IPS-20b (cell line): Measurements from ENCODE around the gene BABAM2.

ENCODE experiments used
- H3K27ac ChIP-seq: one replicate; pipeline ENCODE4 v1.5.1; 2013; ENCODE audit warnings: low read length
- H3K27me3 ChIP-seq: 2 replicates; pipeline ENCODE4 v1.6.1; 2013; ENCODE audit warnings: mild to moderate bottlenecking, low read length, inconsistent platforms; ENCODE audit not compliant: insufficient read depth
- H3K36me3 ChIP-seq: 2 replicates; pipeline ENCODE4 v1.6.1; 2013; ENCODE audit warnings: low read depth, mild to moderate bottlenecking, inconsistent platforms, low read length, moderate library complexity; ENCODE audit not compliant: insufficient read depth
- H3K4me1 ChIP-seq: 2 replicates; pipeline ENCODE4 v1.6.1; 2013; ENCODE audit warnings: mild to moderate bottlenecking, control low read depth, inconsistent platforms, low read length, moderate library complexity; ENCODE audit not compliant: insufficient read depth
- H3K4me3 ChIP-seq: 2 replicates; pipeline ENCODE4 v1.5.1; 2013; ENCODE audit warnings: mild to moderate bottlenecking, low read length, inconsistent platforms
- H3K9ac ChIP-seq: 2 replicates; pipeline ENCODE4 v1.6.1; 2013; ENCODE audit warnings: low read depth, mild to moderate bottlenecking, inconsistent platforms, low read length, moderate library complexity
- H3K9me3 ChIP-seq: 2 replicates; pipeline ENCODE4 v1.6.1; 2013; ENCODE audit warnings: mild to moderate bottlenecking, low read depth, low read length, inconsistent platforms; ENCODE audit not compliant: insufficient read depth

The BABAM2 gene

DNA sequence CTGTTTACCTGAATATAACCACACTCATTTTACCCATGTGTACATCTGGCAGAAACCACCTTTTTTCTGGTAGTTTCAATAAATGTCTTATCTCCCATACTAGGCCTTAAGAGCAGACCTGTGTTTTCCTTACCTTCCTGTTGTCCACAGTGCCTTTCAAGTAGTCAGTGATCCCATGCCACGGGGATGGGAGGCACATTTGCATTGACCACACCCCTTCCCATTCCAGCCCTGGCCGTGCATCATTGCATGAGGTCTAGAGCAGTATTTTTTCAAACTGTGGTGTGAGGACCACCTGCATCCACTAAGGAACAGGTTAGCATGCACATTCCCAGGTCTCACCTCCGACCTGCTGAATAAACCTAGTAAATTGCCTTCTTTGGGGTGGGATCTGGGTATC lies 337.0 kb downstream of the BABAM2 start:
- no peaks in the 10 kb centered on the region for H3K4me1 ChIP-seq
- H3K27me3 ChIP-seq: no peaks in the 10 kb centered on the region
- no peak overlapping the region for H3K9ac ChIP-seq
- H3K4me3 ChIP-seq: no peak overlapping the region
- H3K36me3 ChIP-seq: no peaks in the 10 kb centered on the region
- H3K27ac ChIP-seq: no peak overlapping the region
- H3K9me3 ChIP-seq: no peaks in the 10 kb centered on the region

- Histone ChIP-seq H3K9ac (no peak overlapping the region), H3K27me3 (no peaks in the 10 kb centered on the region), H3K36me3 (no peaks in the 10 kb centered on the region), H3K27ac (no peak overlapping the region), H3K4me3 (no peak overlapping the region), H3K4me1 (no peaks in the 10 kb centered on the region), H3K9me3 (no peaks in the 10 kb centered on the region)
These were observed 338.0 kb downstream of the BABAM2 start for GRCh38 chr2:28228434-28228995.

GRCh38 chr2:28231110-28231631 lies 340.6 kb downstream of the BABAM2 start:
- H3K27me3 ChIP-seq: no peaks in the 10 kb centered on the region
- no peak overlapping the region for H3K9ac ChIP-seq
- H3K27ac ChIP-seq: no peak overlapping the region
- H3K36me3 ChIP-seq: no peaks in the 10 kb centered on the region
- H3K4me3 ChIP-seq: no peak overlapping the region
- no peaks in the 10 kb centered on the region for H3K4me1 ChIP-seq
- H3K9me3 ChIP-seq: no peaks in the 10 kb centered on the region

GRCh38 chr2:28232295-28232694 lies 341.8 kb downstream of the BABAM2 start:
- Histone ChIP-seq H3K4me1 (no peaks in the 10 kb centered on the region), H3K27ac (no peak overlapping the region), H3K9me3 (no peaks in the 10 kb centered on the region), H3K4me3 (no peak overlapping the region), H3K36me3 (no peaks in the 10 kb centered on the region), H3K27me3 (no peaks in the 10 kb centered on the region), H3K9ac (no peak overlapping the region)

DNA sequence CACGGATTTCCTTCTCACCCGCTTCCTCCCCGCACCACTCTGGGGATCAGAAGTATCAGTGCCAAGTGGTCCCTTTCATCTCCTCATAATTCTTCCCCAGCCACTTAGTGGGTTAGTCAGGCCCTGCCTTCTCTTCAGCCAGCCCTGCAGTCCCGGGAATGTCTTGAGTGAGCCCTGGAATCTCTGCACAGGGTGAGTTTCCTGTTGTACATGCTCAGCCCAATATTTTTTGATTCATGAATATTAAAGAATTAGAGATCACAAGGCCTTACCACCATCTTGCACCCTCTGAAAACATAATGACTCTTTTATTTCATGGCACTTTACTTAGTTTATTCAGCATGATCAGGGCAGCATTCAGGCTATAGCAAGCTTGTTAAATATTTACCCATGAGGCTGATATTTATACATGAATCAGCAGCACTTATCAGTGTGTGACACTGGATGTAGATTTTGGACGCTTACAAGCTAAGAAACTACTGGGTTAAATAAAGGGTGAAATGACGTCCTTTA lies 342.7 kb downstream of the BABAM2 start:
- Histone ChIP-seq H3K9me3 (no peaks in the 10 kb centered on the region), H3K4me3 (no peak overlapping the region), H3K9ac (no peak overlapping the region), H3K27me3 (no peaks in the 10 kb centered on the region), H3K27ac (no peak overlapping the region), H3K36me3 (no peaks in the 10 kb centered on the region), H3K4me1 (no peaks in the 10 kb centered on the region)

GRCh38 chr2:28234807-28235206 lies 344.3 kb downstream of the BABAM2 start:
- H3K27me3 ChIP-seq: no peaks in the 10 kb centered on the region
- no peak overlapping the region for H3K27ac ChIP-seq
- no peaks in the 10 kb centered on the region for H3K36me3 ChIP-seq
- H3K4me1 ChIP-seq: no peaks in the 10 kb centered on the region
- H3K9me3 ChIP-seq: no peaks in the 10 kb centered on the region
- no peak overlapping the region for H3K9ac ChIP-seq
- H3K4me3 ChIP-seq: no peak overlapping the region

GRCh38 chr2:28239207-28239606 lies 348.7 kb downstream of the BABAM2 start:
- no peak overlapping the region for H3K27ac ChIP-seq

DNA sequence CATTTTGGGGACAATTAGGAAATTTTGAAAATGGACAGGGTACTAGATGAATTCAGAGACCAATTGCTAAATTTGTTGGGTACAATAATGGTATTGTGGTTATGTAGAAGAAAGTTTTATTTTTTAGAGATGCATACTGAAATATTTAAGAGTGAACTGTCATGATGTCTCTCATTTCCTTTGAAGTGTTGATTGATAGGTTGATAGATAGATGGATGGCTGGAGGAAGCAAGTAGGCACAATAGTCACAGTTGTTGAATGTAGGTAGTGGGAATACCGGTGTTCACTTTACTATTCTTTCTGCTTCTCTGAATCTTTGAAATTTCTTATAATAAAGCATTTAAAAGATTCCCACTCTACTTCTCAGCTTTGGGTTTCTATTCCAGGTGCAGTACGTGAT lies 350.4 kb downstream of the BABAM2 start:
- Histone ChIP-seq H3K9ac (no peak overlapping the region), H3K4me1 (no peaks in the 10 kb centered on the region), H3K36me3 (no peaks in the 10 kb centered on the region), H3K27me3 (no peaks in the 10 kb centered on the region), H3K27ac (no peak overlapping the region), H3K9me3 (no peaks in the 10 kb centered on the region), H3K4me3 (no peak overlapping the region)

More at GRCh38 chr2:28239207-28239606, 348.7 kb downstream of the BABAM2 start:
- no peak overlapping the region for H3K9ac ChIP-seq
- no peak overlapping the region for H3K4me3 ChIP-seq
- H3K4me1 ChIP-seq: no peaks in the 10 kb centered on the region
- H3K9me3 ChIP-seq: no peaks in the 10 kb centered on the region
- no peaks in the 10 kb centered on the region for H3K27me3 ChIP-seq
- H3K36me3 ChIP-seq: no peaks in the 10 kb centered on the region

- no peak overlapping the region for H3K9ac ChIP-seq
- H3K9me3 ChIP-seq: no peaks in the 10 kb centered on the region
These were observed 356.8 kb downstream of the BABAM2 start for GRCh38 chr2:28247290-28247689.

DNA sequence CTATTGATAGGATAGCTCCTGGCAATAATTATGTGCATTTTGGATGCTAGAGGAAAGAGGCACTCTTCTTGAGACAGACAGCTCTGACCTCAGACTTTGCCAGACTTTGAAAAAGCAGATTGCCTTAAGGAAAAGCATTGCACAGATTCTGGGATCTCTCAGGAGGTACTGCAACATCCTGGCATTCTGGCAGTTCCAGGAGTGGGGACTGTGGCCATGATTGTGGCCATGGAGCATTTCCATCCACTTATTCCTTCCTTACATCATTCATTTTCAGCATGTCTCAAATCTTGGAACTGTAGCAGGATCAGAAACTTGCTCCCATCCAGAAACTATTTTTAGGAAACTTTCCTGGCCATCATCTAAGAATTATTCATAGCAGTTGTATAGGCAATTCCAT lies 357.2 kb downstream of the BABAM2 start:
- no peaks in the 10 kb centered on the region for H3K36me3 ChIP-seq
- H3K4me1 ChIP-seq: no peaks in the 10 kb centered on the region
- H3K9ac ChIP-seq: no peak overlapping the region
- H3K27ac ChIP-seq: no peak overlapping the region
- no peak overlapping the region for H3K4me3 ChIP-seq
- H3K9me3 ChIP-seq: no peaks in the 10 kb centered on the region
- H3K27me3 ChIP-seq: no peaks in the 10 kb centered on the region

More at GRCh38 chr2:28247290-28247689, 356.8 kb downstream of the BABAM2 start:
- Histone ChIP-seq H3K4me1 (no peaks in the 10 kb centered on the region), H3K36me3 (no peaks in the 10 kb centered on the region), H3K27ac (no peak overlapping the region), H3K27me3 (no peaks in the 10 kb centered on the region), H3K4me3 (no peak overlapping the region)

DNA sequence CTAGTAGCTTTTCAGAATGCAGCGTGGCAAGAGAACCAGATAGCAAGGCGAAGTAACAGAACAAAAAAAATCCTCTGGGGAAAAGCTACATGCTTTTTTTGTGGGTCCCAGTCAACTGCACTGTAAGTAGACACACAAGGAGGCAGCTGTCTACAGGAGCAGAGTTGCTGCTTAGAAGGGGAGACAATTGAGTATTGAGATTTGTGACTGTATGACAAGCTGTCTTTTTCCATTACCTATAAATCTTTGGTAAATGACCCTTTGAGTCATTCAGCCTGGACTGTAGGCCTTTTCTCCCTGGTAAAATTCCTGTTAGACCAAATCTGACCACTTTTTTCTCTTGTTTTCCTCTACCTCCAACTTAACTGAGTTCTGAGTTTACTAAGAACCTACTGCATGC lies 358.0 kb downstream of the BABAM2 start:
- H3K9me3 ChIP-seq: no peaks in the 10 kb centered on the region
- H3K27ac ChIP-seq: no peak overlapping the region
- H3K9ac ChIP-seq: no peak overlapping the region
- H3K4me1 ChIP-seq: no peaks in the 10 kb centered on the region
- no peaks in the 10 kb centered on the region for H3K27me3 ChIP-seq
- H3K36me3 ChIP-seq: no peaks in the 10 kb centered on the region
- H3K4me3 ChIP-seq: no peak overlapping the region

GRCh38 chr2:28250006-28250405 lies 359.5 kb downstream of the BABAM2 start:
- no peak overlapping the region for H3K27ac ChIP-seq
- H3K9me3 ChIP-seq: no peaks in the 10 kb centered on the region
- no peak overlapping the region for H3K9ac ChIP-seq
- H3K36me3 ChIP-seq: no peaks in the 10 kb centered on the region
- H3K27me3 ChIP-seq: no peaks in the 10 kb centered on the region
- no peak overlapping the region for H3K4me3 ChIP-seq
- H3K4me1 ChIP-seq: no peaks in the 10 kb centered on the region
